Measurements from ENCODE around the gene PRX. TPM values are rescaled to one million over a fixed set of nuclear protein-coding genes. Genes with fewer than 3 reads are reported as not detected.

Gene PRX
- total RNA-seq, 1 donor from 2014 or later: 3.3 TPM

GRCh38 chr19:40344422-40344821 is 68.8 kb downstream of the PRX start:
- no peak overlapping the region for H3K4me3 ChIP-seq
- H3K27ac ChIP-seq: peak overlapping the region in 1 of 2 donors; percentile 4
- no peaks in the 10 kb centered on the region for H3K9me3 ChIP-seq
- H3K4me1 ChIP-seq: peaks cover 4 to 36% of the 10 kb centered on the region in 2 donors
- TF ChIP-seq CTCF (IDR thresholded peaks at IDR 0.05): no peak
- intact Hi-C loops (cut with DNase I): no loop called here
- no peaks in the 10 kb centered on the region for H3K27me3 ChIP-seq
- H3K36me3 ChIP-seq: peaks cover 0 to under 1% of the 10 kb centered on the region in 2 donors
- no peak for DNase-seq (ENCODE audit: low spot score in 2 of 2)

Other genes starting within 250 kb of the PRX start
- 19.4 TPM for gene MAP3K10, start 222.0 kb downstream of the PRX start, total RNA-seq
- gene TTC9B, start 195.0 kb downstream of the PRX start, total RNA-seq: not detected
- not detected for gene CCNP, start 186.7 kb downstream of the PRX start, total RNA-seq
- 137 TPM for gene AKT2, start 128.0 kb downstream of the PRX start, total RNA-seq
- 10.4 TPM for gene C19orf47, start 65.0 kb downstream of the PRX start, total RNA-seq
- gene PLD3, start 64.7 kb downstream of the PRX start, total RNA-seq: 345 TPM
- not detected for gene HIPK4, start 23.2 kb downstream of the PRX start, total RNA-seq
- 39.7 TPM for gene SERTAD1, start 12.6 kb upstream of the PRX start, total RNA-seq
- 36.9 TPM for gene SERTAD3, start 31.0 kb upstream of the PRX start, total RNA-seq
- gene BLVRB, start 52.4 kb upstream of the PRX start, total RNA-seq: 295 TPM
- 0.43 TPM for gene SPTBN4, start 53.6 kb upstream of the PRX start, total RNA-seq
- gene SHKBP1, start 163.5 kb upstream of the PRX start, total RNA-seq: 192 TPM
- 691 TPM for gene LTBP4, start 188.0 kb upstream of the PRX start, total RNA-seq

All from ascending aorta (tissue), 2 donors.